ENCODE measurements around the gene CHST5.
A peak's percentile ranks its signal among the peaks of the same experiment; 100 is the strongest.
"Not testable (repeated sequence)": the region's sequence is repeated elsewhere in the genome, so short reads cannot be mapped to it uniquely, and the experiment has no call there.

Gene CHST5

DNA sequence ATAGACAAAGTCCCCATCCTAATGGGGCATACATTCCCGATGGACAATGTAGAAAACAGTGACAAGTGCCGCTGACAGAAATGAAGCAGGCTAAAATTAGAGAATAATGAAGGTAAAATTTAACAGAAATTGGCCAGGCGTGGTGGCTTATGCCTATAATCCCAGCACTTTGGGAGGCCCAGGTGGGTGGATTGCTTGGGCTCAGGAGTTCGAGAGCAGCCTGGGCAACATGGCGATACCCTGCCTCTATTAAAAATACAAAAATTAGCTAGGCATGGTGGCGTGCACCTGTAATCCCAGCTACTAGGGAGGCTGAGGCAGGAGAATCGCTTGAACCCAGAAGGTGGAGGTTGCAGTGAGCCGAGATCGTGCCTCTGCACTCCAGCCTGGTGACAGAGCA lies 12.5 kb upstream of the CHST5 start:
- DNase-seq, result not testable (repeated sequence)

DNA sequence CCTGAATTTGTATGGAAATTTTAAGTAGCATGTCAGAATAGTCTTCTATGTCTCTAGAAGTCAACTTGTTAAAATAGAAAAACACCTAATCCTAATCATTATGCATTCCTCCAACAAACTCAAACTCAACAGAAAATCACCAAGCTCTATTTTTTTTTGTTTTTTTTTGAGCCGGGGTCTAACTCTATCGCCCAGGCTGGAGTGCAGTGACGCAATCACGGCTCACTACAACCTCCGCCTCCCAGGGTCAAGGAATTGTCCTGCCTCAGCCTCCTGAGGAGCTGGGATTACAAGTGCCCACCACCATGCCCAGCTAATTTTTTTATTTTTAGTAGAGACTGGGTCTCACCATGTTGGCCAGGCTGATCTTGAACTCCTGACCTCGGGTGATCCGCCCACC lies 10.4 kb upstream of the CHST5 start:
- DNase-seq, result no peak

DNA sequence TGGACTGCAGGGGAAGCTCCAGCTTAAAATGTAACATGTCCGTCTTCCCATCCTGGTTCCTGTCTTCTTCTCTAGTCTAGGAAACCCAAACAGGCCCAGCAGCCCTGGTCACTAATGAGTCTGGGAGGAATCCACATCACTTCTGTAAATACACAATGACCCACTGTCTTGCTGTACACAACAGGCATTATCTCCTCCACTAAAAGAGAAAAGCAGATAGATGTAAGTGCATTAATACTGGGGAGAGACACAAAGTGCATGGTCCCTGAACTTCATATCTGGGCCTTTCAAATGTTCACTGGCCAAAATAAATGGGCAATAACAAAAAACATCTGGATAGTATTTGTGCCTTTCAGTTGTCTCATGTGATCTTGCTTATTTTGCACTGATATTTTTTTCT lies 10.0 kb upstream of the CHST5 start:
- DNase-seq, result not testable (repeated sequence)

DNA sequence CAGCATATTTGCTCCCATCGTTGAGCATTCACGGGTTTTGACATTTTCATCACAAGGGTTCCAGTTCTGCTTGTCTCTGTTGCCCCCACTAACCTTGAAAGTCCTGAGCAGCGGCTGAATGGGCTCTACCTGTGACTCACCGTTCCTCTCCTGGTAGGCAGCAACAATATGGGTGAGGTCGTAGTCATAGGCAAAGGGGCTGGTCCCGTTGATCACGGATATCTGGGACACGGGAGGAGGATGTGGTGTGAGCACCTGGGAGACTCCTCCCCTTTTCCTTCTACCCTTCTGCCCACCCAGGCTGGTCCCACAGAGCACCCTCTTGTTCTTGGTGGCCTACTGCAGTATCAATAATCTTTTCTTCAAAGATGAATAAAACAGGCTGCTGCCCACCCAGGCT lies 6.6 kb upstream of the CHST5 start:
- DNase-seq, result not testable (repeated sequence)

DNA sequence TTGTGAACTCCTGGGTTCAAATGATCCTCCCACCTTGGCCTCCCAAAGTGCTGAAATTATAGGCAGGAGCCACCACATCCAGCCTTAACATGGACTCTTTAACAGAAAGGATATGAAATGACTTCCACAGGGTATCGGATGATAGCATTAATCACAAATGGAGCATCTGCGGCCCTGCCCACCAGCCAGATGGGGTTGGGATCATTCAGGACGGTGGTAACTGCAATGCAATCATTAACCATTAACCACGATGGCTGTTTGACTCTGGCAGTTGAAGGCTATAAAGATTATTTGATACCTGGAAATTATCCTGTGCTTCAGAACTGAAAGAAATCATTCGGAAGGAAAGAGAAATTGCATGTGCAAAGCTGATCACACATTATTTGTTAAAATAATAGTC lies 5.3 kb upstream of the CHST5 start:
- peak in 1 of 2 experiments; percentile 53 for DNase-seq

DNA sequence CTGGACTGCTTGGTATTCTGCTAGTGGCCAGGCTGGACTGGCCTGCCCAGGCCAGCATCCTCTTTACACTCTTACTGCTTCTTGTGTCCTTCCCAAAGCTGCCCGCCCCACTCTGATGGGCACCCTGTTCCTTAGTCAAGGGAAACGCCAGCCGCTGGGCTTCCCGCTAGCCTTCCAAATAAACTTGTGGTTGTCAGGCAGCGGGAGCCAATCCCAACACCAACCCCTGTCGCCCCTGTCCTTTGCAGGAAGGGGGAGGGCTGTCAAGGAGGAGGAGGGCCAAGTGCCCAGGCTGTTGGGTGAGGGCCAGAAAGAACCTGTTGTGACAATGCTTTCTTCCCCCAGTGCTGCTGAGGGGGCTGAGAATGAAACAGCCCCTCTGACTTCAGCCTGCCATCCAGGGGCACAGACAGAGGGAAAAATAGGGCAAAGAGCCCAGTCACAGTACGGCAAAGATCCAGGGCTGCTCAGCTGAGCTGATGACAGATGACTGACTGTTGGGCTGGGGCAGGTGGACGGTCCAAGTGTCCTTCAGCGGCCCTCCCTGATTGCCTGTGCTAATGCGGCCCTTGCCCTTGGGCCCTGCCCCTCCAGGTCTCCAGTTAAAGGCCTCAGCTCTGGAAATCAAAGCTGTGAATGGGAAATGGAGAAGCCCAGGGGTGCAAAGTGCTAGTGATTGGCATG lies 3.1 kb upstream of the CHST5 start:
- not testable (repeated sequence) for DNase-seq

DNA sequence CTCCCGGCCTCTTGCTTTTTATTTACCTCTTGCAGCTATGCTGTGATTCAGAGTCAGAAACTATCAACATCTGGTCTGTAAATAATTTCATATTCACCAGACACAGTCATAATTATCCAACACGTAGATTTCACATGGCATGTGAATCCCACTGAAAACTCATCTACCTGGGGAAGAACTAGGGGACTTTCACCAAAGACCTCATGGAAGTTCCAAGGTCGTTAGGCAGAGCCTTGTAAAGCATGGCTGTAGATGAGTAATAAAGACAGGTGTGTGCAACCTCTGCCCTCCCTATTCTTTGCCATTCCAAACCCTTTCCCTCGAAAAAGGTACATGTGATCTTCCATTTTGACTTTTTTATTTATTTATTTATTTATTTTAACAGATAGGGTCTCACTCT lies 1.9 kb upstream of the CHST5 start:
- no peak for DNase-seq

DNA sequence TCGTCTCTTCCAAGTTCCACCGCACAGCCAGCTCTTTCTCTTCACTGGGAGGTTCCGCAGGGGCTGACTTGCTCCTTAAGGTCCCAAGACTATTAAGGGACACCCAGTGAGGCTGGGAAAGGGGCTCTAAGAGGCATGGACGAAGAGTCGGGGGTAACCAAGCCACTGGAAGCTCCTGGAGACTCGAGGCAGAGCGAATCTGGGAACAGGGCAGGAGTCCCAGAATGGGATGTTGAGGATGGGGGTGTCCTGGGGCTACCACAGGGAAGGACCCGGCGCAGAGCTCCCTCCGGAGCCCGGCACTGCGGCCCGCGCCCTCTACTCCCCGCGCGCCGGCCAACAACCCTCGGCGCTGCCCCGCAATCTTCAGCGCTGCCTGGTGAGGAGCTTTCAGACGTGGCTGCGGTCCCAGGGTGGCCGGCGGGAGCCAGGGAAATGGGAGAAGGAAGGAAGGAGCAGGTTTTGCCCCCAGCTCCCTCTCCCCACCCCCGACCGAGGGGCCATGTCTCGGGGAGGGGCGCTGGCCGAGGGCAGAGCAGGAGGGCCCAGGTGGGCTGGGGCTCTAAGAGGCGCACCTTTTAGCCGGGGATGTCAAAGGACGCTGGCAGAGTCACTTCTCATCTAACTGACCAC lies 581 bp downstream of the CHST5 start:
- no peak for DNase-seq

DNA sequence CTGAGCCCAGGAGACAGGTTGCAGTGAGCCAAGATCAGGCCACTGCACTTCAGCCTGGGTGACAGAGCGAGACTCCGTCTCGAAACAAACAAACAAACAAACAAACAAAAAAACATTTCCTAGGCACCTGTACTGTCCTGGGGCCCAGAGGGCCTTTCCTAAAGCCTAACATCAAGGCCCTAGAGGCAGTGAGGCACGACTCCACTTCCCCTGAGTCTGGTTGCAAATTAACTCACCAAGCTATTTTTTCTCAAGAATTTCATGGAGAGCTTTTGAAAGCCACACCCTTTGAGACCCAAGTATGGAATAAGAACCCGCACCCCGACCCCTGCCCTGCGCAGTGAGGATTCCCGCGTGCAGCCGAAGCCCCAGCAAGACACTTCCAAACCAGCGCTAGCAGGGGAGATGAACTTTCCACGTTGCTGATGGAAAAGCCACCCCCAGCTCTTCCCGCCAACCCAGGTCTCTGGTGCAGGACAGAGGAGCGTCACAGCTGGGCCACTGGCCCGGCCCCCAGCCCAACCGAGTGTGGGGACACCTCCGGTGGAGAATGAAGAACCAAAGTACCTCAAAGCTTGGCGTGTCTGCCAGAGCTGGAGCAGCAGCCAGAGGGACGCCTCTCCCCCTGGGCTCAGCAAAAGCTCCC lies 1.2 kb downstream of the CHST5 start:
- no peak for DNase-seq

DNA sequence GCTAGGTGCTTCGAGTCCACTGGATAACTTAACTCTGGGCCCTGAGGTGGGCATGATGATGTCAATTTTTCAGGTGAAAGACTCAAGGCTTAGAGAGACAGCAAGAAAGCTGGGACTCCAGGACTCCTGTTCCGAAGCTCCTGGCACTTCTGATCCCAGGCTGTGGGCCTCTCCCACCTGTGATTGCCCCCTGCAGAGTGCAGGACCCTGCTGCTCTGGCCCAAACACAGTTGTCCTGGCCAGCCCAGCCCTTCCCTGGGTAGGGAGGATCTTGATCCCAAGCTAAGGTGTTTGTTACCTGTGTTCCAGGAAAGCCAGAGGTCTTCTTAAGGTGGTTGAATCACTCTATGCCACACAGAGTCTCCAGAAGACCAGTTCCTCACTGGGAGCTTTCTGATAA lies 3.1 kb downstream of the CHST5 start:
- no peak for DNase-seq

DNA sequence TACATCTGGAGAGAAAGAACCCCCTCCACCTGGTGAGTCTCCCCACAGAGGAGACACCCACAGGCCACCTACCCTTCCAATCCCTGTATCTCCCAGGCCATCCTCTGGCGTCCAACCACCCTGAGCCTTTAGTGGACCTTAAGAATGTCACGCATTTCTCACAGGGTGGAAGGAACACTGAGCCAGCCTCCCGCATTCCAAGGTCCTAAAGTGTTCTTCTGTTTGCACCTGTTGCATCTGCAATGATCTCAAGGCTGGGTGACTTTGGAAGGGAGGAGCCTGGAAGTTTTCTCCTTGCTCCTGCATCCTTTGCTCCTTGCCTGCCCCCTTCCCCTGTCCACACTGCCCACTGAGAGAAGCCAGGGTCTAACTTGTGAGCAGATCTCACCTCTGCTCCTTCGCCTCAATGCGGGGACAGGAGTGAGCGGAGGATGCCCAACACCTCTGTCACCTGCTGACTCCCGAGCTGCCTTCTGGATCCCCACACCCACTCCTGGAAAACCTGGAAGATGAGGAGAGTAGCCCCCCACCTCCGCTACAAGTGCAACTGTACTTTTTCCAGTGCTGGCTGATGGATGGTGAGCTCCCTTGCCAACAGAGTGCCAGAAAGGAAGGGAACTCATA lies 3.7 kb downstream of the CHST5 start:
- DNase-seq, result no peak

DNA sequence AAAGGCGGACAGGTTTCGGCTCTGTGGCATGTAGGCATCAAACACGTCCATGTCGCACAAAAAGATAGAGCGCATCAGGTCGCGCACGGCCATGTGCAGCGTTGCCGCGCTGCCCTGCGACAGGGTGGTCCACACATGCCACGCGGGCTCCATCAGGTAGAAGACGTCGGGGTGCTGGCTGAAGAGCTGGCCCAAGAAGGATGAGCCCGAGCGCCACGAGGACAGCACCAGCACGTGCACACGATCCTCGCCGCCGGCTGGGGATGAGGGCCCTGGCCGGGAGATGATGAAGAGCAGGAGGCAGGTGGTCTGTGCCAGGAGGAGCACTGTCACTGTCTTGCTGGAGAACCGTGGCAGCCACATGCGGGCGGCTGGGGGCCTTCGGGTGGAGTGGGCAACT lies 5.9 kb downstream of the CHST5 start:
- no peak for DNase-seq

DNA sequence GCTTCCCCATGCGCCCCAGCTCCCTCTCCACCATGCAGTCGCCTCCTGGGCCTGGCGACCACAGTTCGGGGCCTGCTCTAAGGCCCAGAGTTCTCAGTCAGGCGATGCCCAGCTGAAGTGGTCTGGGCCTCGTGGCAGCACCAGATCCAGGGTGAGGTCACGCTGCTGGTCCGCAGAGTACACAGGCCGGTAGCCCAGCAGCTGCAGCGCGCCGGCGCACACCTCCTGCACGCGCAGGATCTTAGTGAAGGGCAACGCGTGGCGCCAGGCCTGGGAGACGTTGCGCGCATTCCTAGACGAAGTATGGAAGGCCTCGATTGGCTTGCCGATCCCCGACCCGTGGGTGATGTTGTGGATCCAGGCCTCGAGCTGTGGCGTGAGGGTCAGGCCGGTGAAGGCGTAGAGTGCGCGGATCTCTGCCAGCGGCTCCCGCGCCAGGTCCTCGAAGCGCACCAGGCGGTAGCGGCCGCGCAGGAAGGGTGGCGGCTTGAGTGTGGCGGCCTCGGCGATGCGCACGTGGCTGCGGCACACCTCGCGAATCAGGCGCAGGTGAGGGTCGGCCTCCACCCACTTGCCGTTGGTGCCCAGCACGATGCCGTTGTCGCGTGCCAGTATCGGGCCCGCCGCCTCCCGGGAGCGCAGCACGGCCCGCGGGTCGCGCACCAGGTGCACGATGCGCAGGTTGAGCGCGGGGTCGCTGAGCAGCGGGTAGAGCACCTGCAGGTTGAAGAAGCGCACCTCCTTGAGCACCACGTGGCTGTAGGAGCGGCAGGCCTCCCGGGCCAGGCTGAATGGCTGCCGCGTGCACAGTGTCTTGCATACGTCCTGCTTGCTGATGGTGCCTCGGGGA lies 6.6 kb downstream of the CHST5 start:
- DNase-seq, result no peak

DNA sequence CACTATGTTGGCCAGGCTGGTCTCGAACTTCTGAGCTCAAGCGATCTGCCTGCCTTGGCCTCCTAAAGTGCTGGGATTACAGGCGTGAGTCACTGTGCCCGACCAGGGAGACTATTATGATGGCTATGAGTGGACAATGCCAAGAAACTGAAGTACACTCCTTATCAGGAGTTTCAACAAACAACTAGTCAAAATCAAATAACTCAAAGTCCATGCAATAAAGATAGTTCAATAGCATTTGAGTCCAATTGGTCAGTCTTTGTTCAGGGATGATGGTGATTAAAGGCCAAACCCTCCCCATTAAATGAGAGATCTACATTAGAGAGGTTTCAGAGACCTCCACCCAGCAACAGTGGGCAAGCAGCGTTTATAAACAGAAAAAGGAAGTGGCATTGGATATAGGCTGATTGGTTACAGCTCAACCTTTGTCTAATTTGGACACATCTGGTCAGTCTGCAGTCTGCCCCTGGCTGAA lies 8.0 kb downstream of the CHST5 start:
- no peak for DNase-seq

DNA sequence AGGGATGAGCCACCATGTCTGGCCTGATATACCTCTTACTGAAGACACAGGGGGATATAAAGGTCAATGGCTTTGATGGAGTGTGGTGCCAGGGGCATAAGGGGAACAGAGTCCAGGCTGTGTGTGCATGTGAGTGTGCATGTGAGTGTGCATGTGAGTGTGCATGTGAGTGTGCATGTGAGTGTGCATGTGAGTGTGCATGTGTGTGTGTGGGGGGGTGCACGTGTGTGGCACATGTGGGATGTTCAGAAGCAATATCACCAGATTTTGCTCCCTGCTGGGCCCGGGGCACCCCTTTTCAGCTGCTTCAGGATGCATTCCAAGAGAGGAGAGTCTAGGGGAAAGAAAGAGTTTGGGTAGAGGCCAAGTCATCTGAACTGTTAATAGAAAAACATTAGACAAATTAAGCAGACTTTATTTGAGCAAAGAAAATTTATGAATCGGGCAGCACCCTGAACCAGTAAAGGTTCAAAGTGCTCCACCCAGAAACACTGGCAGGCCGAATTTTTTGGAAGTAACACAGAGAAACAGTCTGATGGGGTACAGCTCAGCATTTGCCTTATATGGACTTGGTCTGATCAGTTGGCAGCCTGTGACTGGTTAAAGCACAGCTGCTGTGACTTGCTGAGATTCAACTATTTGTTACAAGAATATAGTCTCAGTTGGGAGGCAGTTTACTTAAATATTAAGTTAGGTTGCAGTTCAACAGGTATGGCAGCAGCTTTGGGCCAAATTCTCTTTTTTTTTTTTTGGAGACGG lies 9.7 kb downstream of the CHST5 start:
- DNase-seq, result no peak

DNA sequence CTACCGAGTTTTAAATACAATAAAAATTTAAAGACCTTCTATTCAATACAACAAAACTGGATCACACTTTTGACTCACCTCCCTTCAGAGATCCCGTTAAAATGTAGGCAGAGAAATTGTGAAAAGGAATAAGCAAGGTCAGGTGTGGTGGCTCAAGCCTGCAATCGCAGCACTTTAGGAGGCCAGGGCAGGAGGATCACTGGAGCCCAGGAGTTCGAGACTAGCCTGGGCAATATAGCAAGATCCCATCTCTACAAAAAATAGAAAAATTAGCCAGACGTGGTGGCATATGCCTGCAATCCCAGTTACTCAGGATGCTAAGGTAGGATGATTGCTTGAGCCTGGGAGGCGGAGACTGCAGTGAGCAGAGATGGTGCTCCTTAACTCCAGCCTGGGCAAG lies 16.7 kb downstream of the CHST5 start:
- no peak for DNase-seq

DNA sequence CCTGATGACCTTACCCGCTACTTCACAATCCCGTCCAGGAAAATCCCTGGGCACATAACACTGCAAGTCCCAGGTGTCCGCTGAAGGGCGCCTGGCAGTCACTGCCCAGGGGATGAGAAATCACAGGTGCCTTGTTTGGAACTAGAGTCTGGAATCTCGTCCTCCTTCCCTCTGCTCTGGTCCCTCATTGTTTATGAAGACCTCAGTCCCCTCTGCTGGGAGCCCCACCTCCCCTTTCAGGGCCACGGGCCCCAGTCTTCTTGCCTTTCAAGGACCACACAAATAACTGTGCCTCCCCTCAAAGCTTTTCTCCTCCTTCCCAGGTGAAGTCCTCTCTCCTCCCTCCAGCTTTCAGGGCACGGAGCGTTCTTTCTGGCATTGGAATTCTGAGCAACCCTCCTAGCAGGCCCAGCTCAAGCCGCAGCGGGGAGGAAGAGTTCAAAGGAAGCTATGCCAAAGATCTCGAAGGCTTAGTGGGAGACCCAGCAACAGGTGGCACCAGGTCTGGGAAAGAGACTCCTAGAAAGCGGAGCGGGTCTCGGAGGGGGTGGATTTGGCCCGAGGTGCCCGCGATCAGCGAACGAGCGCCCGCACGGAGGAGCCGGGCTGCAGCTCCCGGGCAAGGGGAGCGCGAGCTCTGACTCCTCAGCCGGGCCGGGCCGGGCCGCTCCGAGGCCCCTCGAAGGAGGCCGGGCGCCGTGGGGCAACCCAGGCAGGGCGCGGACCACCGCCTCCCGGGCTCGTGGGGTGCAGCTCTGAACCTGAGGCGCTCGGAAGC lies 19.5 kb downstream of the CHST5 start:
- DNase-seq, result peak in 1 of 2 experiments; percentile 31

DNA sequence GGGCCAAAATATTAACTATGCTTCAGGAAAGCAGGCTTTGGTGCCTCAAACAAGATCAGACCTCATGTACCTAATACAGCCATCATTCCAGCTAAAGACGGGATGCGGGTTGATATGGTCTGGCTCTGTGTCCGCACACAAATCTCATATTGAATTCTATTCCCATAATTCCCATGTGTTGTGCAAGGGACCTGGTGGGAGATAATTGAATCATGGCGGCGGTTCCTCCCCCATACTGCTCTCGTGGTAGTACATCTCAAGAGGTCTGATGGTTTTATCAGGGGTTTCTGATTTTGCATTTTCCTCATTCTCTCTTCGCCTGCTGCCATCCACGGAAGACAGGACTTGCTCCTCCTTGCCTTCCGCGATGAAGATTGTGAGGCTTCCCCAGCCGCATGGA lies 21.6 kb downstream of the CHST5 start:
- DNase-seq, result no peak

DNA sequence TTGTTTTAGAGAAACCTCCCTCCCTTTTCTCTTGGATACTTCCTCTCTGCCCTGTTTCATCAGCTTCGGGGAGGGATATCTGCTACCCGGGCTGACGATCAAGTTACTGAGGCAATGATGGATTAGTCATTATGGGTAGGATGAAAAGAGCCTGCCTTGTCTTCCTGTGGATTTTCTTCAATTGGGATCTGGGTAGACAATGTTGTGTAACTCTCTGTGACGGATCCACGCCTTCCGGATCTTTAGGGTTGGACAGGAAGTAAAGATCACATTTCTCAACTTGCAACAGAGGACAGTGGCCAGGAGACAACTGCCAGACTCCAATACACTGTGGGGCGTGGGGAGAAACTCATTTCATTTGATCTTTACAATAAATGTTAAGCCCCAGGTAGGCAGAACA lies 29.3 kb downstream of the CHST5 start:
- no peak for DNase-seq

DNA sequence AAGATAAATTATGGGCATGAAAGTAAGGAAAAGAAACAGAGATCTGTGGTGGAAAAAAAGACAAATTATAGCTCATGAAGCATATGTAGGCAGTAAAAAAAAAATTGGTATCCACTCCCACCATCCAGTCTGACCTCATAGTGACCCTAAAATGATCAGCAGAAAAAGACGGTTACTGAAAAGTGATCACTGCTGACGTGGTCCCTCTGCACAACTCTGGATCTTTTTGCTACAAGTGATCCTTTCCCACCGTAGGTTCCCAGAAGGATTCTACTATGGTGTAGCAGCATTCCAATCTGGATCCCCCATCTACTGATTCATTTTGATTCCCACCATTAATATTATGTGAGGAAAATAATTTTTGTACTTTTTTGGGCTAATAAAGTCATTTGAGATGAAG lies 29.8 kb downstream of the CHST5 start:
- no peak for DNase-seq

DNA sequence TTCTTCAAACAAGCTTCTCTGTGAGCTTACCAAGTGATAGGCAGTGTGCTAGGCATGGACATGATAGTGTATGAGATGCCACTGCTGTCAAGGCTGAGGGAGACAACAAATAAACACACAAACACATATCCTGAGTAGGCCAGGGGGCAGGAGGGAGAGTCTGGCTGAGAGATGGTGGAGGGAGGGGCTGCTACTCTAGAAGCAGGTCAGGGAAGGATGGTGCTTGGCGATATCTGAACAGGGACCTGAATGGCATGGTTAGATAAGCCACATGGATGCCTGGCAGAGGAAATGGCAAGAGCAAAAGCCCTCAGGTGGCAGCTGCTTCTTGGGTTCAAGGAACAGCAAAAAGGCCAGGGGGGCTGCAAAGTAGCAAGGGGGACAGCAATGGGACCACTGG lies 32.1 kb downstream of the CHST5 start:
- no peak for DNase-seq

All from NCI-H524 (cell line).